ENCODE results near the gene LRRC51. TPM values are rescaled to one million over a fixed set of nuclear protein-coding genes. Genes with fewer than 3 reads are reported as not detected.

The LRRC51 gene
- total RNA-seq, 1 donor from 2014 or later, result 7.1 TPM

- H3K9me3 Mint-ChIP-seq, result no peaks in the 10 kb centered on the region
- no peak overlapping the region for H3K27ac Mint-ChIP-seq
- no peak for DNase-seq
- peaks cover 12% of the 10 kb centered on the region for H3K4me1 Mint-ChIP-seq
- H3K27me3 Mint-ChIP-seq, result no peaks in the 10 kb centered on the region
- H3K36me3 Mint-ChIP-seq (ENCODE audit: low read depth), result peaks cover 20% of the 10 kb centered on the region
- H3K4me3 Mint-ChIP-seq, result no peak overlapping the region
- intact Hi-C loops (cut with micrococcal nuclease), result no loop called here
Measured at GRCh38 chr11:72058416-72059034, 22.1 kb upstream of the LRRC51 start.

GRCh38 chr11:72061739-72062396, 18.8 kb upstream of the LRRC51 start:
- intact Hi-C loops (cut with micrococcal nuclease), result no loop called here
- H3K27ac Mint-ChIP-seq, result peak overlapping the region; percentile 7
- H3K4me3 Mint-ChIP-seq, result no peak overlapping the region
- no peak for DNase-seq
- H3K9me3 Mint-ChIP-seq, result no peaks in the 10 kb centered on the region
- peaks cover 12% of the 10 kb centered on the region for H3K4me1 Mint-ChIP-seq
- peaks cover 20% of the 10 kb centered on the region for H3K36me3 Mint-ChIP-seq (ENCODE audit: low read depth)
- H3K27me3 Mint-ChIP-seq, result no peaks in the 10 kb centered on the region

- H3K36me3 Mint-ChIP-seq (ENCODE audit: low read depth), result peaks cover 31% of the 10 kb centered on the region
- no peaks in the 10 kb centered on the region for H3K27me3 Mint-ChIP-seq
- no peak for DNase-seq
- H3K9me3 Mint-ChIP-seq, result no peaks in the 10 kb centered on the region
- intact Hi-C loops (cut with micrococcal nuclease), result no loop called here
- peaks cover 40% of the 10 kb centered on the region for H3K4me1 Mint-ChIP-seq
- H3K4me3 Mint-ChIP-seq, result no peak overlapping the region
- no peak overlapping the region for H3K27ac Mint-ChIP-seq
Measured at GRCh38 chr11:72066855-72067254, 13.8 kb upstream of the LRRC51 start.

GRCh38 chr11:72067266-72067665, 13.4 kb upstream of the LRRC51 start:
- DNase-seq, result no peak
- Mint-ChIP-seq H3K9me3 (no peaks in the 10 kb centered on the region), H3K4me1 (peaks cover 42% of the 10 kb centered on the region), H3K27me3 (no peaks in the 10 kb centered on the region), H3K36me3 (ENCODE audit: low read depth) (peaks cover 28% of the 10 kb centered on the region), H3K4me3 (no peak overlapping the region), H3K27ac (no peak overlapping the region)
- intact Hi-C loops (cut with micrococcal nuclease), result no loop called here

- no peak for DNase-seq
- Mint-ChIP-seq H3K36me3 (ENCODE audit: low read depth) (peaks cover 25% of the 10 kb centered on the region), H3K27me3 (no peaks in the 10 kb centered on the region), H3K27ac (peak overlapping the region; percentile 43), H3K4me3 (no peak overlapping the region), H3K4me1 (peaks cover 46% of the 10 kb centered on the region), H3K9me3 (no peaks in the 10 kb centered on the region)
- intact Hi-C loops (cut with micrococcal nuclease), result no loop called here
Measured at GRCh38 chr11:72067676-72068075, 13.0 kb upstream of the LRRC51 start.

- peak overlapping the region; percentile 5 for H3K4me3 Mint-ChIP-seq
- intact Hi-C loops (cut with micrococcal nuclease), result no loop called here
- H3K27ac Mint-ChIP-seq, result peak overlapping the region; percentile 30
- DNase-seq, result no peak
- no peaks in the 10 kb centered on the region for H3K9me3 Mint-ChIP-seq
- no peaks in the 10 kb centered on the region for H3K27me3 Mint-ChIP-seq
- H3K36me3 Mint-ChIP-seq (ENCODE audit: low read depth), result peaks cover 29% of the 10 kb centered on the region
- H3K4me1 Mint-ChIP-seq, result peaks cover 50% of the 10 kb centered on the region
Measured at GRCh38 chr11:72069200-72069599, 11.4 kb upstream of the LRRC51 start.

GRCh38 chr11:72069787-72070251, 10.8 kb upstream of the LRRC51 start:
- Mint-ChIP-seq H3K27me3 (no peaks in the 10 kb centered on the region), H3K4me3 (peak overlapping the region; percentile 5), H3K27ac (peak overlapping the region; percentile 30), H3K4me1 (peaks cover 50% of the 10 kb centered on the region), H3K9me3 (no peaks in the 10 kb centered on the region), H3K36me3 (ENCODE audit: low read depth) (peaks cover 29% of the 10 kb centered on the region)
- intact Hi-C loops (cut with micrococcal nuclease), result no loop called here
- no peak for DNase-seq

GRCh38 chr11:72070491-72070890, 10.2 kb upstream of the LRRC51 start:
- peaks cover 32% of the 10 kb centered on the region for H3K36me3 Mint-ChIP-seq (ENCODE audit: low read depth)

GRCh38 chr11:72072348-72072747, 8.3 kb upstream of the LRRC51 start:
- DNase-seq, result no peak
- intact Hi-C loops (cut with micrococcal nuclease), result no loop called here
- peak overlapping the region; percentile 76 for H3K27ac Mint-ChIP-seq
- no peaks in the 10 kb centered on the region for H3K9me3 Mint-ChIP-seq
- H3K4me3 Mint-ChIP-seq, result no peak overlapping the region
- peaks cover 58% of the 10 kb centered on the region for H3K4me1 Mint-ChIP-seq
- H3K36me3 Mint-ChIP-seq (ENCODE audit: low read depth), result peaks cover 34% of the 10 kb centered on the region
- H3K27me3 Mint-ChIP-seq, result no peaks in the 10 kb centered on the region

More at GRCh38 chr11:72070491-72070890, 10.2 kb upstream of the LRRC51 start:
- Mint-ChIP-seq H3K9me3 (no peaks in the 10 kb centered on the region), H3K27ac (peak overlapping the region; percentile 13), H3K27me3 (no peaks in the 10 kb centered on the region), H3K4me3 (no peak overlapping the region), H3K4me1 (peaks cover 54% of the 10 kb centered on the region)
- intact Hi-C loops (cut with micrococcal nuclease), result no loop called here
- DNase-seq, result no peak

GRCh38 chr11:72075109-72075508, 5.5 kb upstream of the LRRC51 start:
- peaks cover 52% of the 10 kb centered on the region for H3K4me1 Mint-ChIP-seq
- no peaks in the 10 kb centered on the region for H3K27me3 Mint-ChIP-seq
- H3K36me3 Mint-ChIP-seq (ENCODE audit: low read depth), result peaks cover 20% of the 10 kb centered on the region
- H3K4me3 Mint-ChIP-seq, result peak overlapping the region; percentile 23
- peak; percentile 73 for DNase-seq
- H3K27ac Mint-ChIP-seq, result no peak overlapping the region
- H3K9me3 Mint-ChIP-seq, result no peaks in the 10 kb centered on the region
- intact Hi-C loops (cut with micrococcal nuclease), result no loop called here

- Mint-ChIP-seq H3K4me1 (peaks cover 49% of the 10 kb centered on the region), H3K36me3 (ENCODE audit: low read depth) (peaks cover 20% of the 10 kb centered on the region), H3K27ac (peak overlapping the region; percentile 42), H3K27me3 (no peaks in the 10 kb centered on the region), H3K9me3 (no peaks in the 10 kb centered on the region), H3K4me3 (no peak overlapping the region)
- intact Hi-C loops (cut with micrococcal nuclease), result no loop called here
- DNase-seq, result no peak
Measured at GRCh38 chr11:72075756-72076155, 4.9 kb upstream of the LRRC51 start.

GRCh38 chr11:72078477-72078876, 2.2 kb upstream of the LRRC51 start:
- H3K4me1 Mint-ChIP-seq, result peaks cover 49% of the 10 kb centered on the region
- H3K27me3 Mint-ChIP-seq, result no peaks in the 10 kb centered on the region
- no peaks in the 10 kb centered on the region for H3K9me3 Mint-ChIP-seq
- peak overlapping the region; percentile 96 for H3K4me3 Mint-ChIP-seq
- intact Hi-C loops (cut with micrococcal nuclease), result no loop called here
- DNase-seq, result no peak
- H3K36me3 Mint-ChIP-seq (ENCODE audit: low read depth), result peaks cover 17% of the 10 kb centered on the region
- H3K27ac Mint-ChIP-seq, result peak overlapping the region; percentile 45

- Mint-ChIP-seq H3K4me3 (peak overlapping the region; percentile 96), H3K36me3 (ENCODE audit: low read depth) (peaks cover 16% of the 10 kb centered on the region), H3K9me3 (no peaks in the 10 kb centered on the region), H3K4me1 (peaks cover 49% of the 10 kb centered on the region), H3K27ac (peak overlapping the region; percentile 94), H3K27me3 (no peaks in the 10 kb centered on the region)
- no peak for DNase-seq
- intact Hi-C loops (cut with micrococcal nuclease), result loop anchor here (1.0 to 5.0 kb wide), 8 partner anchors 23 to 354 kb away; partner anchors contain the start of genes ANAPC15, CLPB, LAMTOR1 and XNDC1N
Measured at GRCh38 chr11:72079819-72080325, 778 bp upstream of the LRRC51 start.

GRCh38 chr11:72081184-72081644, 564 bp downstream of the LRRC51 start:
- peaks cover 44% of the 10 kb centered on the region for H3K4me1 Mint-ChIP-seq
- H3K27me3 Mint-ChIP-seq, result no peaks in the 10 kb centered on the region
- H3K27ac Mint-ChIP-seq, result peak overlapping the region; percentile 94
- H3K36me3 Mint-ChIP-seq (ENCODE audit: low read depth), result peaks cover 12% of the 10 kb centered on the region
- peak overlapping the region; percentile 96 for H3K4me3 Mint-ChIP-seq
- H3K9me3 Mint-ChIP-seq, result no peaks in the 10 kb centered on the region
- intact Hi-C loops (cut with micrococcal nuclease), result loop anchor here (2.0 to 5.0 kb wide), 2 partner anchors 104 to 294 kb away; no protein-coding TSS in a partner anchor
- no peak for DNase-seq
